Nephron (organoid): ENCODE data around the gene FSTL5.

ENCODE experiments used
- H3K27ac Mint-ChIP-seq, 3 experiments: 2 replicates each; pipeline ENCODE4 v1.8.0; 2020; ENCODE audit warnings: mixed read lengths in 3 of 3, mild to moderate bottlenecking in 2 of 3, moderate library complexity in 1 of 3
- H3K27me3 Mint-ChIP-seq: 2 replicates; pipeline ENCODE4 v1.8.0; 2021; ENCODE audit warnings: low read depth, mild to moderate bottlenecking, moderate library complexity, mixed read lengths
- H3K36me3 Mint-ChIP-seq: 2 replicates; pipeline ENCODE4 v1.8.0; 2020; ENCODE audit warnings: low read depth, mixed read lengths
- H3K4me1 Mint-ChIP-seq: 2 replicates; pipeline ENCODE4 v1.8.0; 2020; ENCODE audit warnings: mixed read lengths
- H3K4me3 Mint-ChIP-seq, 3 experiments: 2 replicates each; pipeline ENCODE4 v1.8.0; 2020; ENCODE audit warnings: mild to moderate bottlenecking in 3 of 3, mixed read lengths in 3 of 3, moderate library complexity in 2 of 3
- H3K9me3 Mint-ChIP-seq: 2 replicates; pipeline ENCODE4 v1.8.0; 2020; ENCODE audit warnings: mixed read lengths
- CTCF ChIP-seq, 3 experiments: fragments of 200-600 bp; sonication (generic); IDR thresholded peaks; one replicate each; pipeline ENCODE4 v1.5.0; 2021; ENCODE audit warnings: antibody characterized with exemption in 3 of 3; ENCODE audit not compliant: unreplicated experiment in 3 of 3

The FSTL5 gene

GRCh38 chr4:161856711-161857326, 307.0 kb downstream of the FSTL5 start:
- Mint-ChIP-seq H3K4me3 (no peak overlapping the region), H3K36me3 (no peaks in the 10 kb centered on the region), H3K9me3 (no peaks in the 10 kb centered on the region), H3K4me1 (no peaks in the 10 kb centered on the region), H3K27ac (no peak overlapping the region), H3K27me3 (no peaks in the 10 kb centered on the region)
- no peak for TF ChIP-seq CTCF (IDR thresholded peaks at IDR 0.05; ENCODE audit: unreplicated experiment in 3 of 3)

- H3K27me3 Mint-ChIP-seq, result no peaks in the 10 kb centered on the region
- no peak overlapping the region for H3K4me3 Mint-ChIP-seq
- no peak for TF ChIP-seq CTCF (IDR thresholded peaks at IDR 0.05; ENCODE audit: unreplicated experiment in 3 of 3)
- H3K27ac Mint-ChIP-seq, result no peak overlapping the region
- H3K36me3 Mint-ChIP-seq, result no peaks in the 10 kb centered on the region
- H3K9me3 Mint-ChIP-seq, result peaks cover 3% of the 10 kb centered on the region
- no peaks in the 10 kb centered on the region for H3K4me1 Mint-ChIP-seq
These were observed 313.2 kb downstream of the FSTL5 start for GRCh38 chr4:161850631-161851030.

- no peak overlapping the region for H3K27ac Mint-ChIP-seq
- no peak for TF ChIP-seq CTCF (IDR thresholded peaks at IDR 0.05; ENCODE audit: unreplicated experiment in 3 of 3)
These were observed 322.0 kb downstream of the FSTL5 start for GRCh38 chr4:161841759-161842158.

GRCh38 chr4:161829591-161829990, 334.2 kb downstream of the FSTL5 start:
- Mint-ChIP-seq H3K36me3 (no peaks in the 10 kb centered on the region), H3K27ac (no peak overlapping the region), H3K4me1 (no peaks in the 10 kb centered on the region), H3K9me3 (peaks cover 4% of the 10 kb centered on the region), H3K4me3 (no peak overlapping the region), H3K27me3 (no peaks in the 10 kb centered on the region)
- no peak for TF ChIP-seq CTCF (IDR thresholded peaks at IDR 0.05; ENCODE audit: unreplicated experiment in 3 of 3)

More at GRCh38 chr4:161841759-161842158, 322.0 kb downstream of the FSTL5 start:
- Mint-ChIP-seq H3K4me1 (no peaks in the 10 kb centered on the region), H3K27me3 (no peaks in the 10 kb centered on the region), H3K9me3 (no peaks in the 10 kb centered on the region), H3K4me3 (no peak overlapping the region), H3K36me3 (no peaks in the 10 kb centered on the region)

- Mint-ChIP-seq H3K27ac (no peak overlapping the region), H3K9me3 (peaks cover 4% of the 10 kb centered on the region)
These were observed 335.7 kb downstream of the FSTL5 start for GRCh38 chr4:161828061-161828460.

More at GRCh38 chr4:161828061-161828460, 335.7 kb downstream of the FSTL5 start:
- Mint-ChIP-seq H3K4me3 (no peak overlapping the region), H3K4me1 (no peaks in the 10 kb centered on the region), H3K36me3 (no peaks in the 10 kb centered on the region), H3K27me3 (no peaks in the 10 kb centered on the region)
- no peak for TF ChIP-seq CTCF (IDR thresholded peaks at IDR 0.05; ENCODE audit: unreplicated experiment in 3 of 3)
